CD14-positive monocyte (primary cell): ENCODE results near the gene APOO. TPM values are rescaled to one million over a fixed set of nuclear protein-coding genes. Genes with fewer than 3 reads are reported as not detected.

Experiments used
- DNase-seq, 3 donors: peaks; one replicate each; pipeline ENCODE4 v3.0.0-alpha.2; 2011 to 2022
- H2AFZ ChIP-seq: 2 replicates; pipeline ENCODE4 v1.6.0; 2012; ENCODE audit warnings: mild to moderate bottlenecking, low read depth, low read length, inconsistent platforms; ENCODE audit not compliant: insufficient read depth, poor library complexity, severe bottlenecking
- H3K27ac ChIP-seq, 2 donors: 1 replicate in 1 of 2; 2 replicates in 1 of 2; pipeline ENCODE4 v1.5.1; 2012 to 2013; ENCODE audit warnings: low read length in 2 of 2, control low read depth in 1 of 2, inconsistent platforms in 1 of 2, low read depth in 1 of 2, mild to moderate bottlenecking in 1 of 2
- H3K27me3 ChIP-seq, 2 donors: one replicate each; pipeline versions ENCODE4 v1.6.0 to v1.6.1; 2011 to 2013; ENCODE audit warnings: low read length in 2 of 2; ENCODE audit not compliant: control insufficient read depth in 2 of 2, insufficient read depth in 2 of 2
- H3K36me3 ChIP-seq, 2 donors: replicated peaks in 1 of 2; 1 replicate in 1 of 2; 2 replicates in 1 of 2; pipeline versions ENCODE4 v1.5.1 to v1.6.1; 2012 to 2013; ENCODE audit warnings: low read length in 2 of 2, control low read depth in 1 of 2, inconsistent platforms in 1 of 2, mild to moderate bottlenecking in 1 of 2; ENCODE audit not compliant: insufficient read depth in 2 of 2, control insufficient read depth in 1 of 2
- H3K4me1 ChIP-seq, 2 donors: 1 replicate in 1 of 2; 2 replicates in 1 of 2; pipeline versions ENCODE4 v1.5.1 to v1.6.1; 2012 to 2013; ENCODE audit warnings: low read length in 2 of 2, control low read depth in 1 of 2, inconsistent platforms in 1 of 2, mild to moderate bottlenecking in 1 of 2, moderate library complexity in 1 of 2; ENCODE audit not compliant: insufficient read depth in 2 of 2, control insufficient read depth in 1 of 2
- H3K4me2 ChIP-seq: replicated peaks from 2 replicates; pipeline ENCODE3; 2012; ENCODE audit warnings: low read length, moderate library complexity, mild to moderate bottlenecking; ENCODE audit not compliant: poor library complexity, severe bottlenecking; ENCODE audit errors: extremely low read depth
- H3K4me3 ChIP-seq, 3 experiments: fragments of 200-600 bp in 1 of 3; sonication (generic) in 1 of 3; replicated peaks in 1 of 3; 1 replicate in 2 of 3; 2 replicates in 1 of 3; pipeline ENCODE4 v1.5.1; 2011 to 2013; ENCODE audit warnings: low read length in 3 of 3, mild to moderate bottlenecking in 3 of 3, control low read depth in 2 of 3, low read depth in 2 of 3, inconsistent platforms in 1 of 3, moderate library complexity in 1 of 3
- H3K79me2 ChIP-seq: 2 replicates; pipeline ENCODE4 v1.6.0; 2012; ENCODE audit warnings: mild to moderate bottlenecking, control low read depth, inconsistent platforms, low read length, moderate library complexity; ENCODE audit not compliant: insufficient read depth
- H3K9ac ChIP-seq: 2 replicates; pipeline ENCODE4 v1.6.0; 2017; ENCODE audit warnings: low read length, mild to moderate bottlenecking; ENCODE audit not compliant: insufficient read depth, poor library complexity, severe bottlenecking
- H3K9me3 ChIP-seq, 2 donors: replicated peaks in 1 of 2; 1 replicate in 1 of 2; 2 replicates in 1 of 2; pipeline versions ENCODE4 v1.5.1 to v1.6.1; 2012 to 2013; ENCODE audit warnings: low read length in 2 of 2, control low read depth in 1 of 2; ENCODE audit not compliant: control insufficient read depth in 1 of 2, insufficient read depth in 1 of 2
- H4K20me1 ChIP-seq: 2 replicates; pipeline ENCODE4 v1.6.0; 2012; ENCODE audit warnings: mild to moderate bottlenecking, low read length, control low read depth, moderate library complexity; ENCODE audit not compliant: insufficient read depth
- H3K27ac Mint-ChIP-seq, 7 donors: one replicate each; pipeline ENCODE4 v1.8.0; 2020; ENCODE audit warnings: mild to moderate bottlenecking in 7 of 7, mixed read lengths in 7 of 7, moderate library complexity in 6 of 7, inconsistent platforms in 2 of 7
- H3K27me3 Mint-ChIP-seq, 3 donors: one replicate each; pipeline ENCODE4 v1.8.0; 2021 to 2022; ENCODE audit warnings: low read depth in 3 of 3, mild to moderate bottlenecking in 3 of 3, mixed read lengths in 3 of 3, moderate library complexity in 3 of 3, inconsistent platforms in 1 of 3
- H3K36me3 Mint-ChIP-seq, 2 donors: one replicate each; pipeline ENCODE4 v1.8.0; 2020; ENCODE audit warnings: mixed read lengths in 2 of 2, inconsistent platforms in 1 of 2, mild to moderate bottlenecking in 1 of 2
- H3K4me1 Mint-ChIP-seq: one replicate; pipeline ENCODE4 v1.8.0; 2020; ENCODE audit warnings: mild to moderate bottlenecking, mixed read lengths
- H3K4me3 Mint-ChIP-seq, 2 donors: one replicate each; pipeline ENCODE4 v1.8.0; 2020; ENCODE audit warnings: mild to moderate bottlenecking in 2 of 2, mixed read lengths in 2 of 2, moderate library complexity in 1 of 2
- H3K9me3 Mint-ChIP-seq, 7 donors: one replicate each; pipeline ENCODE4 v1.8.0; 2020 to 2022; ENCODE audit warnings: mixed read lengths in 7 of 7, mild to moderate bottlenecking in 6 of 7, moderate library complexity in 6 of 7, inconsistent platforms in 2 of 7
- CTCF ChIP-seq: fragments of 200-600 bp; IDR thresholded peaks from one replicate; pipeline ENCODE4 v1.8.0; 2022; ENCODE audit warnings: antibody characterized with exemption, mild to moderate bottlenecking
- WGBS: methylation state at CpG from one replicate; pipeline ENCODE4 v1.1.5; 2013; ENCODE audit warnings: missing lambda C conversion rate; ENCODE audit not compliant: insufficient coverage; 5-methylcytosine and 5-hydroxymethylcytosine counted together
- intact Hi-C, 2 donors: fragments of 100-400 bp; cut with micrococcal nuclease; formaldehyde crosslinking; loops; one replicate each; pipeline versions ENCODE4 v1.15.0 to v1.15.1; 2023
- polyA plus RNA-seq, 3 donors: library from polyadenylated mRNA; depleted of rRNA in 1 of 3; unstranded in 2 of 3; stranded (reverse) in 1 of 3; fragments of 300-500 nt in 2 of 3; fragments of >200 nt in 1 of 3; fragmentation: Illumina TruSeq in 2 of 3; gene quantifications; 1 replicate in 2 of 3; 2 replicates in 1 of 3; pipeline ENCODE4 v1.2.3, GENCODE V29; 2012 to 2021

The APOO gene
- polyA plus RNA-seq, 3 donors = 3.3 to 8.3 (median 4.6) TPM

GRCh38 chrX:23901060-23901459 lies 6.7 kb downstream of the APOO start:
- Mint-ChIP-seq H3K4me1 (peaks cover 4% of the 10 kb centered on the region), H3K27me3 (peaks cover 0 to 20% (median 1%) of the 10 kb centered on the region in 3 donors), H3K4me3 (no peak overlapping the region), H3K27ac (no peak overlapping the region), H3K9me3 (no peaks in the 10 kb centered on the region), H3K36me3 (no peaks in the 10 kb centered on the region)
- H3K27me3 ChIP-seq = peaks cover 0 to 2% of the 10 kb centered on the region in 2 donors
- H3K4me3 ChIP-seq = peak overlapping the region in 1 of 3 experiments; percentile 12
- DNase-seq = peak; percentile 64 to 89 (median 78)
- H3K9me3 ChIP-seq = no peaks in the 10 kb centered on the region
- no peak for TF ChIP-seq CTCF
- H3K36me3 ChIP-seq = no peaks in the 10 kb centered on the region
- peak overlapping the region; percentile 40 to 67 for H3K27ac ChIP-seq
- intact Hi-C loops = loop anchor here (5.0 to 10.0 kb wide), 5 partner anchors 56 to 206 kb away; partner anchors contain the start of genes EIF2S3 (in 1 of the 2) and KLHL15 (in 1 of the 2)
- WGBS = no CpG with 5 or more reads among the region's 3 CpGs
- no peak overlapping the region for H3K4me2 ChIP-seq
- no peak overlapping the region for H3K9ac ChIP-seq
- no peak overlapping the region for H2AFZ ChIP-seq
- H3K79me2 ChIP-seq = no peaks in the 10 kb centered on the region
- peaks cover 26 to 30% of the 10 kb centered on the region in 2 donors for H3K4me1 ChIP-seq
- no peaks in the 10 kb centered on the region for H4K20me1 ChIP-seq

DNA sequence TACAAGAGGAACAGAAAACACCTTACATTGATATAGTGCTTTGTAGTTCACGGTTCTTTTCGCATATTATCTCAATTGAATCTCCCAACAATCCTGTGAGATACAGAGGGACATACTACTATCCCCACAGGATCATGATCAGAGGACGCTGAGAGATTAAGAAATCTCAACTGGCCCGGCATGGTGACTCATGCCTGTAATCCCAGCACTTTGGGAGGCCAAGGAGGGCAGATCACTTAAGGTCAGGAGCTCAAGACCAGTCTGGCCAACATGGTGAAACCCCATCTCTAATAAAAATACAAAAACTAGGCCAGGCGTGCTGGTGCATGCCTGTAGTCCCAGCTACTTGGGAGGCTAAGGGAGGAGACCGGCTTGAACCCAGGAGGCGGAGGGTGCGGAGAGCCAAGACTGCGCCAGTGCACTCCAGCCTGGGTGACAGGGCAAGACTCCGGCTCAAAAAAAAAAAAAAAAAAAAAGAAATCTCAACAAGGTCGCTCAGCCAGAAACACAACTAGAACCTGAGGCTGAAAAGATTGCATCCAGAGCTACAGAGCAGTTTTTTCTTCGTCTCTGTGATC lies 7.4 kb downstream of the APOO start:
- Histone ChIP-seq H3K4me2 (peak overlapping the region; percentile 46), H3K4me3 (peak overlapping the region in 1 of 3 experiments; percentile 24), H3K27ac (peak overlapping the region; percentile 52 to 67), H3K27me3 (peaks cover 0 to 2% of the 10 kb centered on the region in 2 donors), H4K20me1 (no peaks in the 10 kb centered on the region), H2AFZ (no peak overlapping the region), H3K4me1 (peaks cover 26 to 30% of the 10 kb centered on the region in 2 donors), H3K36me3 (no peaks in the 10 kb centered on the region), H3K79me2 (no peaks in the 10 kb centered on the region), H3K9me3 (no peaks in the 10 kb centered on the region), H3K9ac (no peak overlapping the region)
- Mint-ChIP-seq H3K27me3 (peaks cover 0 to 20% (median 1%) of the 10 kb centered on the region in 3 donors), H3K4me3 (peak overlapping the region in 1 of 2 donors; percentile 42), H3K27ac (peak overlapping the region in 2 of 7 donors; percentile 68 to 81), H3K36me3 (no peaks in the 10 kb centered on the region), H3K4me1 (peaks cover 7% of the 10 kb centered on the region), H3K9me3 (no peaks in the 10 kb centered on the region)
- no peak for TF ChIP-seq CTCF
- no CpG with 5 or more reads among the region's 12 CpGs for WGBS
- intact Hi-C loops = loop anchor here (5.0 to 10.0 kb wide), 5 partner anchors 56 to 206 kb away; partner anchors contain the start of genes EIF2S3 (in 1 of the 2) and KLHL15 (in 1 of the 2)
- DNase-seq = peak; percentile 38 to 70 (median 62)
